Stimulated activated CD8-positive, alpha-beta memory T cell treated with anti-CD3 and anti-CD28 coated beads, Interleukin-7, amount 100 ng/mL, for 48 hours (primary cell): ENCODE results near the gene METTL3.
"Not testable (repeated sequence)": the region's sequence is repeated elsewhere in the genome, so short reads cannot be mapped to it uniquely, and the experiment has no call there.

Experiments used
- DNase-seq, 2 donors: peaks; one replicate each; pipeline ENCODE4 v3.0.0-alpha.2; 2020; ENCODE audit warnings: low read depth in 1 of 2; ENCODE audit errors: extremely low read depth in 1 of 2

Gene METTL3

GRCh38 chr14:21510735-21511657 is at the start of gene METTL3:
METTL3 (minus strand) TSS chr14:21511340; CDS start chr14:21511223, 117 bp downstream.
- DNase-seq: peak; percentile 76 to 91

GRCh38 chr14:21558703-21559170 is 47.6 kb upstream of the METTL3 start:
- no peak for DNase-seq

GRCh38 chr14:21557084-21557901 is 46.2 kb upstream of the METTL3 start:
- DNase-seq: peak; percentile 28 to 51

DNA sequence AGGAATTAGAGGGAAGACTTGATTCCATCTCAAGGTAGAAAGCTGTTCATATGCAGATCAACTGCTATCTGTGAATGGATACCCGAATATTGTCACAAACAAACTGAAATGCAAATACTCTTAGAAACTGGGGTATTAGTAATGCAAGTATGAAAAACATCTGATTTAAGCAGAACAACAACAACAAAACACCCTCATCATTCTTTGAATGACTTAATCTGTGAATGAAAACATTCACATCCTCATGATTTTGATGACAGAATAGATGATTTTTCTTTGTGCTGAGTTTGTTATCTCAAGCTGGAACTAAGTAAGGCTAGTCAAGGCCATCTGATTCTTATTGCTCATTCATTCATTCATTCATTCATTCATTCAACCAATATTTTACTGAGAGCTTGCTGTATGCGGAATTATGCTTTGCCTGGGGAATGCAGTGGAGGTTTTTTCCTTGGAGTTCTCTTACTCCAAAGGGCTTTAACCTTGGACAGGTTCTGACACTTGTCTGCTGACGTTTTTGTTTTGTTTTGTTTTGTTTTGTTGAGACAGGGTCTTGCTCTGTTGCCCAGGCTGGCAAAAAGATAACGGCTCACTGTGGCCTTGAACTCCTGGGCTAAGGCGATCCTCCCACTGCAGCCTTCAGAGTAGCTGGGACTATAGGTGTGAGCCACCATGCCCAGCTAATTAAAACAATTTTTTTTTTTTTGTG is 45.4 kb upstream of the METTL3 start:
- no peak for DNase-seq

GRCh38 chr14:21553266-21553665 is 42.1 kb upstream of the METTL3 start:
- no peak for DNase-seq

GRCh38 chr14:21544588-21544987 is 33.4 kb upstream of the METTL3 start:
- DNase-seq: not testable (repeated sequence)

GRCh38 chr14:21543963-21544362 is 32.8 kb upstream of the METTL3 start:
- no peak for DNase-seq

DNA sequence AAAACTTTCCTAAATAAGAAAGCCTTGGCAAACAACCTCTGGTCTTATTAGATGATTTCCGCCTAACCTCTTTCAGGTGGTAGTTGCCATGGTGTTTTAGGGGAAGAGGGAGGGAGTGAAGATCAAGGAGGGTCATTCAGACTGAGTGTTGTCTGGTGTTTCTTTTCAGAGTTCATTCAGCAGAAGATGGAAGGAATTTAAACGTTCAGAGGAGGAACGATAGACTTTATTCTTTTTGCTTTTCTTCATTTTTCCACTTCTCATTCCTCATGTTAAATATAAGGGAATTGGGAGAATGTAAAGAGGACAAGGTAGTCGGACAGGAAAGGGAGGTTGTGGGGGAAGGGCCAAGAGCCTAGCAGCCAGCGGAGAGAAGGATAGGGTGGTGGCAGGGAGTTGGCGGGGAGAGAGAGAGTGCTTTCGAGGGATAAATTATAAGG is 32.4 kb upstream of the METTL3 start:
- DNase-seq: no peak

- no peak for DNase-seq
Measured at GRCh38 chr14:21541413-21542074, 30.4 kb upstream of the METTL3 start.

DNA sequence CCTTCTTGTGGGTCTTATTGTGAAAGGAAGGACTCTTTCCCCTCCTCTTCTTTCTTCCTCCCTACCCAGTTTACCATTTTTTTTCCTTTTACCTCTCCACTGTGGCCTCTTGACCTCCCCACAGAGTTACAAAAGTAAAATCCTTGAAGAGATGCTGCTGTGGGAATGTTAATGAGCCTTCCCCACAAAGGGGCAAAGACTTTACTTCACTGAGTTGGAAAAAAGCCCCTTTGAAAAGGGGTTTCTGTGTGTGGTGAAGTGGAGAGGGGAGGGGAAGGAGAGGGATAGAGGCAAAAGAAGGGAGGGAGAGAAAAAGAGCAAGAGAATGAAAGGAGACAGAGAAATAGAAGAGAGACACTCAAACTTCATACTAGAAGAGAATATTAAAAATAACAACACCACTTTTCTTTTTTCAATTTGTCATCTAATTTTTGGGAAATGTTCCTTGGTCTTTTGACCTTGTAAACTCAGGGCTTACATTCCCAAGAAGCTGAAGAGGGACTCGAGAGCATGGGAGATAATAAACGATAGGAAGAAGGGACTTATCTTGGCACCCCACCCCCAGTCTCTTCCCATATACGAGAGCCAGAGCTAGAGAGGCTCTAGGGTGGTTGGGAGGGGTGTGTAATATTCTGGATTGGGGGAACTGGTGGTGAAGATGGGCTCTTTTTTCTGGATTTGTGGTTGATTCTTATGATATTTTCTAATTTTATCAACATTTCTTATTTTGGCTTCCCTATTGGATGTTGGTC is 28.2 kb upstream of the METTL3 start:
- no peak for DNase-seq

DNA sequence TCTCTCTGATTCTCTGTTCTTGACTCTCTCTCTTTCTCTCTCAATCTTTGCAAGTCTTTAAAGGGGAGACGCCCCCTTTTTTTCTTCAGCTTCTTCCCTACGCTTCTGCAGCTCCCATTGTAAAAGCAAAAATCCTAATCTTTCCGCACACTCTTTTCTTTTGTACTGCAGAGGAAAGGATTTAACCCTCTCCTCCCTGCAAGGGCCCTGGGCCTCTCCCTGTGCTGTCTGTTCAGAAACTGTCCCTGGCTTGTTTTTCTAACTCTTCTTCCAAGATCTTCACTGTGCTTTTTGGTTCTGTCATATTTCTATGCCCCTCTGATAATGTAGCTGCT is 25.9 kb upstream of the METTL3 start:
- no peak for DNase-seq

DNA sequence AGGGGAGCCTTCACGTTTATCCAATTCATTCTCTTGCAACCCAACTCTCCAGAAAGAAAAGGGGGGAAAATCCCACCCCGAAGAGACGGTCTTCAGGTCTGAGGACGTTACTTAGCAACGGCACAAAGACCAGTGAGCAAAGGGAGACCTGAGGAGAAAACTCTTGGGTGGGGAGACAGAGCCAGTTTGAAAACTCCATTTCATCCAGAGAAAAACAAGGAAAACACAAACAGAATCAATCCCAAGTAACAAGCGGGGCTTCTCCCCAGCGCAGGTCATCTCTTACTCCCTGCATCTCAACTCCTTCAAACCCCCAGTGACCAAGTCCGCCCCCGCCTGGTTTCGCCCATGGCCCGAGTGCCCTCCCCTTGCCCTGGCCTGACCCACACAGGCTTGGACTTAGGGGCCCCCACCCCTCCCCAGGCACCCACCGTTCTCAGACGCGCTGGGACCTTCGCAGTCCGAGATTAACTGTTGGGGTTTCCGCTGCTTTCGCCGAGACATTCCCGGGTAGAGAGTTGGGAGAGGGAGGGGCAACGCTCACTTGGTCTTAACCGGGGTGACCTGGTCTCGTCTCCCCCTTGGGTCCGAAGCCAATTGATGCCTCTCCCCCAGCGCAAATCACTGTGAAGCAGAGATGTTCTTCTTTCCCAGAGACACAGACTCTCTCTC is 25.4 kb upstream of the METTL3 start:
- no peak for DNase-seq

DNA sequence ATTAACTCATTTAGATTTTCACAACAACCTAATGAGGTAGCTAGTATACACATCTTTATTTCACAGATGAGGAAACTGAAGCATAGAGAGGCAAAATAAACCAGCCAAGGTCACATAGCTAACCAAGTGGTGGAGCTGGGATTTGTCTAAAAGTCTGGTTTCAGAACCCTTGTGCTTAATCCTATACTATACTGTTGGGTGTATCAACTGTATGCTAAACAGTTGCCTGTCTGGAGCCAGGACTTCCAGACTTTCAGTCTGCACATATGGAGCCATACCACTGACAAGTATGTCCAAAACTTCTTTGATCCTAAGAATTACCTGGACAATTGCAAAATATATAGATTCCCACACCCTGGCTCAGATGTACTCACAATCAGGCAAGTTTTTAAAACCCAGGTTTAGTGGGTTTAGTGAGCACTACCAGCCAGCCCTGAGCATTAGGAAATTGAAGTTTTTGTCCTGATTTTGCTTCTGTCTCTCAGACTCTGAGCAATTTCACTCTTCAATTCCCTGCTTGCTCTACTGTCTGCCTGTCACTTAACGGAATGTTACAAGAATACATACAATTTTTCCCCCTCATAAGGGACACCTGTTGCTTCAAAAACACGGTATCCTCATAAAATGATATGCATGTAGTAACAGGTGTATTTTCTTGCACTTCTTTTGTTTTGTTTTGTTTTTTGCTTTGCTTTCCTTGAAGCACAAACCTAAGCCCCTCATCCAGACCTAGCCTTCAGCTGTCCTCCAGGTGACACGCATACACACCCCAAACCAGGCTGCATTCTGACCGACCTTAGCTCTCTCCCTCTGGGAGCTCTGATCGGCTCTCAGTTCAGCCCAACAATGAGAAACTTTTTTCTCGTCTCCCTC is 24.6 kb upstream of the METTL3 start:
- no peak for DNase-seq

DNA sequence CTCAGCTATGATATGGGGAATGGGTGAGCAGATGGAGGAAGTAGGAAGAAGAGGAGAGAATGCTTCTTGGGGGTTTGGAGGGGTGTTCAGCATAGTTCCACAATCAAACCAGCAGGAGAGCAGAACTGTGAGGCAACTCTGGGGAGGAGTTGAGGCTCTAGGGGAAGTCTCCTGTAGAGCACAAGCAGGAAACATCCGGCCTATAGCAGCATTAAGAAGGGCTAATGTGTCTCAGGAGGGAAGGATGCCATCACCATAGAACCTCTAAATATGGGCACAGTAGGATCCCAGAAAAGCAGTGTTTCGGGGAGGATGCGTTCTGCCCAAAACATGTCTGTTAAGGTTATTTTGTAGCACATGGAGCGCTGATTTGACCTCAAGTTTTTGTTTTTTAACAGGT is 23.4 kb upstream of the METTL3 start:
- DNase-seq: no peak

GRCh38 chr14:21533294-21533693 is 22.2 kb upstream of the METTL3 start:
- DNase-seq: no peak

DNA sequence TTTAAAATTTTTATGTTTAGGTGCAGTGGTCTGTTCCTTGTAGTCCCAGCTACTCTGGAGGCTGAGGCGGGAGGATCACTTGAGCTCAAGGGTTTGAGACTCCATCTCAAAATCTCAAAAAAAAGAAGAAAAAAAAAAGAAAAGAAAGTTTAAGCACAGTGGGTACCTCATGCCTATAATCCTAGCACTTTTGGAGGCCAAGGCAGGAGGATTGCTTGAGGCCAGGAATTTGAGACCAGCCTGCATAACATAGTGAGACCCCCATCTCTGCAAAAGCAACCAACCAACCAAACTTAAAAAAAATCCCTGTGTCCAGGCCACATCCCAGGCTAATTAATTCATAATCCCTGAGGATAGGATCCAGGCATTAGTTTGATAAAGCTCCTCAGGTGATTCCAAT is 18.4 kb upstream of the METTL3 start:
- no peak for DNase-seq

GRCh38 chr14:21528381-21529348 is 17.5 kb upstream of the METTL3 start:
- no peak for DNase-seq
